SH-SY5Y (cell line): Measurements from ENCODE around the gene RAD51B.

Experiments
- GATA2 ChIP-seq: IDR thresholded peaks from 2 replicates; pipeline ENCODE4 v1.6.1; 2011; ENCODE audit warnings: mild to moderate bottlenecking, low read depth, low read length
- GATA3 ChIP-seq: IDR thresholded peaks from 2 replicates; pipeline ENCODE4 v1.6.1; 2011; ENCODE audit warnings: low read depth, mild to moderate bottlenecking, low read length, moderate library complexity

Gene RAD51B

GRCh38 chr14:68355415-68355814 lies 535.8 kb downstream of the RAD51B start:
- TF ChIP-seq GATA3, result no peak
- TF ChIP-seq GATA2, result no peak

GRCh38 chr14:68357777-68358176 lies 538.2 kb downstream of the RAD51B start:
- TF ChIP-seq GATA2 (no peak), GATA3 (no peak)

- TF ChIP-seq GATA2, result no peak
These were observed 538.9 kb downstream of the RAD51B start for GRCh38 chr14:68358500-68358899.

DNA sequence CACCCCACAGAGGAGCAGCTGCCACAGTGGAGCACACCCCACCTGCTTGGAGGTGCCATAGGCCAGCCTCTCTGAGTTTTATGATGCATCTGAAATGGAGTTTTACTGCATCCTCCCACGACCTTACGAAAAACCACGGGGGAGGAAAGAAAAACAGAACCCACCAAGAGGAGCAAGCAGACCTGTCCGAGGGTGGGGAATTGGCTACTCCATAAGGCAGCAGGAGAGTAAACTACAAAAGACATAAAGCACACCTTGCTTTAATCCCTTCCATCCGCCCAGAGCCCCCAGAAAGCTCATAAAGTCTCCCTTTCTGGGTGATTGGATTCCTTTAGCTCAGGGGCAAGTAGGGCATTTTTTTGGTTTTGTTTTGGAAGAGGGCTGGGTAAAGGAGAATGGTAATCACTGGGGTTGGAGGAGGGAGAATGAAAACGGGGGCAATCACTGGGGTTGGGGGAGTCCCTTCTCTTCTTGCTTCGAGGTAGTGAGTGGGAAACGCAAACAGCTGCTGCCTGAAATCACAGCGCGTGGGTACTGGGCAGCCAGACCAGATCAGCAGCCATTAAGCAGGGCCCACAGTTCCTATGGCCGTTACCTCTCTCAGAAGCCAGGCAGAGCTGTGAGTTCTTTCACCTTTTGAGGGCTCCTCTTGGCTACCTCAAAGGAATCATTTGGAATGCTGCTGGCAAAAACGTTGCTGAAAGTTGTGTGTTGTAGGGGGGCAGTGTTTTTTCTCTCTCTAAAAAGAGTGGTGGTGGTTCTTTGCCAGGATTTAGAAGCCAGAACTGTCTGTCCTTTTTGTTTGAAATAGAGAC lies 539.6 kb downstream of the RAD51B start:
- no peak for TF ChIP-seq GATA3
- no peak for TF ChIP-seq GATA2

- TF ChIP-seq GATA3, result no peak
- TF ChIP-seq GATA2, result no peak
These were observed 540.4 kb downstream of the RAD51B start for GRCh38 chr14:68359837-68360552.

DNA sequence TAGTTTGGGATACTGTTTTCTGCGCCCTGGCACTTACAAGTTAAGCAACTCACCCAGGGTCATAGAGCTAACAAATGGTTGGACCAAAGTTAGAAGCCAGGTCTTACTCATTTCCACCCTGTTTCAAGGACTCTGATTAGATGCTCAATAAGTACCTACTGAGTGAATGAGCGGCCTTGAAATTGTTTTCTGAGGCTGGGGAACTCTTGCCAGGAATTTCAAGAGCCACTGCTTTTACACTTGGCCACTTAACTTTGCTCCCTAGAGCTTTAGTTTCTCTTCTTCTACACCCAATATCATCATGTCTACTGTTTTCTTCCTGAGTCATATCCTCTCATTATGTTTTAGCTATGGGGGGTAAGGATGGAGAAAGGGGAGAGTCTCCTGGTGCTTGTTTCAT lies 541.7 kb downstream of the RAD51B start:
- no peak for TF ChIP-seq GATA2
- TF ChIP-seq GATA3, result no peak

GRCh38 chr14:68362846-68363245 lies 543.3 kb downstream of the RAD51B start:
- TF ChIP-seq GATA2, result no peak
- no peak for TF ChIP-seq GATA3

DNA sequence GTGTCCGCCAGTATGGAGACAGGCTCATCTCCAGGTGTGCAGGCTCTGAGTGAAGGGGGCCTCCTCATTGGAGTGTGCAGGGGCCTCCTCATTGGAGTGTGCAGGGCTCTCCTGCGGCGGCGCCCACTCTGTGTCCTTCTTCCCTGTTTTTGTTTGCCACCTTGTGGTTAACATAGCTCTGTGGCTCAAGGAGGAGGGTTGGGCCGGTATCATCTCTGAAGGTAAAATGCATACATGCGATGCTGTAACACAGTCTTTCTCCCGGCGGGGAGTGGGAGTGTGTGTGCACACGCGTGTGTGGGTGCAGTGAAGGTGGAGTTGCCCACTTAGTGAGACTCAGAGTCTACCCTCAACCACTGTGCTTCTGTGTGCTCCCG lies 543.9 kb downstream of the RAD51B start:
- TF ChIP-seq GATA3 (no peak), GATA2 (no peak)

DNA sequence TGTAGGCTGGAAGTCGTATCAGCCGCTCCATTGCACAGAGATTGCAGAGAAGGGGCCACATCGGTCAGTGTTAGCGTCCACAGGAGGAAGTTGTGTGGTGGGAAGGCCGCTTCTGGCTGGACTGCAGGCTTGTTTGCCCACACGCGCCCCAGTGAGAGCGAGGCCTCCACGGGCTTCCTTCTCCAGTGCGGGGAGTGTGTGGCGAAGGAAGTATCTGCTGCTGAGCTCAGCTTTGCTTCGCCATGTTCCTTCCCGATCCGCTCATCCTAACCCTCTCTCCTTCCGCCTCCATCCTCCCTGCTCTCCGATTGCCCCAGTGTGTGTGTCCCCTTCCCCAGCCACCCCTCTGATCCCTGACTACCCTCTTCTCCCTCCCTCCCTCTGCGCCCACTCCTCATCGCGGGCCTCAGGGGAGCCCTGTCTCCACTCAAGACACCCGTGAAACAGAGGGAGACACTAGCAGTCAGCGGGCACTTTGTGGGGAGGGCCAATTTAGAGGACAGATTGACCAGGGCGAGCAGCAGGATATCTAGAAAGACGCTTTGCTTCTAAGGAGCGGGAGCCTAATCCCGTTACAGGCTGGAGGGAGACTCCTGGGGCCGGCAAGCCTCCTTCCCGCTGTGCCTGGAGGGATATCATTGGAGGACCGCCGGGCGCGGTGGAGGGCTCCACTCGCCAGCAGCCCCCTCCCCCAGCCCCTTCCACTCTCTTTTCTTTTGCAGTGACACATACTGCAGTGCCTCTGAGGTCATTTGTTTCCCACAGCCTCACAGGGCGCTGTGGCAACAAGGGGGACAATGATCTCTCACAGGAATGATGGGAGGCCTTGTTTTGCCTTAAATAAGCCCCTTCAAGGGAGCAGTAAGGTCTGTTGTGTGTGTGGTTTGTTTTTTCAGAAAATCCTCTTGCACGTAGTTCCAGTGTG lies 544.5 kb downstream of the RAD51B start:
- TF ChIP-seq GATA2 (no peak), GATA3 (no peak)

DNA sequence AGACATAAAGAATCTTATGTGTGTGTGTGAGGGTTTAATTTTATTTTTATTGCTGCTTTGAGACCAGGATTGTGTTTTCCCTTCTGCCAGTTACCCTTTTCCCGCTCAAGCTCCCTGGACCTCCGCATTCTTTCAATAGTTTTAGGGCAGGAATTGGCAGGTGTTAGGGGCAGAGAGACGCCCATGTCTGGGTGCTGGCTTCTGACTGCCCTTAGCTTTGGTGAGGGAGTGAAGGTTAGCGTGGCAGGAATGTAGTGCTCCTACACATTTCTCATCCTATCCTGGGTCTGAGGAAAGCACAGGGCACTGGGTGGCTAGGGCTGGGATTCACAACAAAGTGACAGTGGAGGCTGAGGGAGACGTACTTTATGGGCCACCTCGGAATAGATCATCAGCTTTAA lies 545.2 kb downstream of the RAD51B start:
- no peak for TF ChIP-seq GATA3
- TF ChIP-seq GATA2, result no peak

DNA sequence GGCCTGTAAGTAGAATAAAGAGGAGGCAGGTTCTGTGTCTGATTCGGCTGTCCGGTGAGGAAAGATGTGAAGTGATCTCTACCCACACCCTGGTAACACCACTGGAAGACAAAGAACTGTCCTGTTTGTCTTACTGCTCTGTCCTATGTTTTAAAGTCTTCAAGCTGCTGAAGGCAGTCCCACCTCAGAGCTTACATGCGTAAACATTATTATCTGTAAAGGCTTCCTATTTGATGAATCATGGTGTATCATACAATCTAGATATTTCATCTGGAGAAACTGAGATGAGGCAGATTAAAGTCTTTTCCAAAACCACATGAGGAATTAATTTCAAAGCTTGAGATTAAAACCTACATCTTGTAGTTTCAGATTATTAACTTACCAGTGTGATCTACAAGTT lies 545.6 kb downstream of the RAD51B start:
- TF ChIP-seq GATA3, result no peak
- TF ChIP-seq GATA2, result no peak

- no peak for TF ChIP-seq GATA2
- TF ChIP-seq GATA3, result no peak
These were observed 547.1 kb downstream of the RAD51B start for GRCh38 chr14:68366656-68367055.

- no peak for TF ChIP-seq GATA3
- TF ChIP-seq GATA2, result no peak
These were observed 548.0 kb downstream of the RAD51B start for GRCh38 chr14:68367536-68367935.

DNA sequence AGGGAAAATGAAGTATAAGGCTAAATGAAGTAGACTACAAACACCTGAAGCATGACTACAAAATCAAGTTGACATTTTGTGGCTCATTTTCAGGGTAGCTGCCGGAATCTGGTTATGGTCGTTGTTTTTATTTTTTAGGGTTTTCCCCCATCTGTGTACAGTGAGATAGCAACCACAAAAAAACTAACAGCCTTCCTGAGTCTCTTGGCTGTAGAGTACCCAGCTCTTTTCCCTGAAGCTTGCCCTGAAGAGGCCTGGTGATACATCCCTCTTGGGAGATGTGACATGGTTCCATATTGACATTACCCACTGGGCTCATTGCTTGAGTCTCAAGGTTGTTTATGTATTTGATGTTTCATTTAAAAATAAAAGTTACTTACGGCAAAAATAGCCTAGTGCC lies 549.3 kb downstream of the RAD51B start:
- no peak for TF ChIP-seq GATA2
- TF ChIP-seq GATA3, result no peak
